HG03469 (cell line): Measurements from ENCODE around the gene SBF2.
"Not testable (repeated sequence)": the region's sequence is repeated elsewhere in the genome, so short reads cannot be mapped to it uniquely, and the experiment has no call there.

Experiments used
- ATAC-seq: cut with Tn5 transposase; IDR thresholded peaks from one replicate; pipeline ENCODE4 v1.9.1; 2021; ENCODE audit warnings: mild to moderate bottlenecking, moderate library complexity, moderate number of reproducible peaks; ENCODE audit not compliant: unreplicated experiment

The SBF2 gene

DNA sequence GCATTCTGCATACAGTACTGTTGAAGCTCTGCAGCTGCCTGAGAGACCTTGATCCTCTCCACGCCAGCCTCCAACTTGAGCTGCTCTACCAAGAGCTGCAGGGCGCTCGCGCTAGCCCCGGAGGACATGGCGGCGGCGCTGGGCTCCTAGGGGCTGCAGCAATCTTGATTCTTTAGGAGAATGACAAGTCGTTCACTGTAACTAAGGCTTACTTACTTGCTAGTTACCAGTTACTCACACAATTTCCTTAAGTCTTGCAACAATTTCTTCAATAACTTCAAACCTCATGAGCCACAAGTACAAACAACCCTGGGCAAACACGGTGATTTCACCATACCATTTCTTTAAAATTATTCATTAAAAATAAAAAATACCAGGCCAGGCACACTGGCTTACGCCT lies 21.9 kb downstream of the SBF2 start:
- no peak for ATAC-seq

DNA sequence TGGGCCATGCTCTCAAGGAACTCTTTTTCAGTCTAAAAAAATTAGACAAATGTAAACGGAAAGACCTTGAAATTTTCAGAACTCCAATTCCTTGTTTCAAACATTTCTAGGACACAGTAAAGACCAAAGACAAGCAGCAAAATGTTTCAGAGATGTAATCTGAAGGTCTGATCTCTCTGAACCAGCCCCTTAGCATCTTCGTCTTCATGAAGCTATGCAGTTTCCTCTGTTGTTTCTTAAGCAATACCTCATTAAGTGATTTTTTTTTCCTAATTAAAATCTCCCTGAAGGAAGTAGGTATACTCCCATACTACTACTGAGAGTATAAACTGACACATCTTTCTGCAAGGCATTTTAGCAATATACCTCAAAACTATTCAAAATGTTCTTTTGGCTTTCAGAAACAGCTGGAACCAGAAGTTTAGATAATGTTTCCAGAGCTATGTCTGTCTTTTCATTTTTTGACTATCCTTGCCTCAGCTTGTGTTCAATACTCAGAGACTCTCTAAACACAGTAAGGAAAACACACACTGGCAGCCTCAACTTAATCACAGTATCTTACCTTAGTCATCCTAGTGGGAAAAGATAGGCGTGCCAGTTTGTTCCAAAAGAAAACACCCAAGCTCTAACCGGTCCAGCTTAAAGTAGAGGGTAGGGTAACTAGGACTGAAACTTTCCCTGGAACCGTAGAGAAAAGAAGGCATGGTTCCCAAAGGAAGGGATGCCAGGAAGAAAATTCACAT lies 25.1 kb downstream of the SBF2 start:
- ATAC-seq = no peak

DNA sequence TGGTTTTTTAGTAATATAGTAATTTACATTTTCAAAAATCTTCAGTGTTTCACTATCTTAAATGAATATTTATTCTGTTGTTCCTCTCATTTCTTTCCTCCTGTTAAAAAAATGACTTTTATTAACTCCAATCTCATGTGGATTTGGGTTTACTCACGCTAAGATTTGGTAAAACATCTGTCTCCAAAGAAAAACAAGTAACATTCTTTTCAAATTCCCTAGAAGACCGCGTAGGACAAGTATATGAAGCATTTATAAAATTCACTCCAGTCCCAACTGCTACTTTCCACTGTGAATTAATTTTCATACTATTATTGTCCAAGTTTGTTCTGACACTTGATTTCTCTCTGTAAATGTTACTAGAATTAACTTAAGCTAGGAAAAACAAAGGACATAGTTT lies 26.2 kb downstream of the SBF2 start:
- ATAC-seq = no peak

GRCh38 chr11:10265936-10266335 lies 28.1 kb downstream of the SBF2 start:
- no peak for ATAC-seq

GRCh38 chr11:10264716-10265115 lies 29.3 kb downstream of the SBF2 start:
- not testable (repeated sequence) for ATAC-seq

- no peak for ATAC-seq
Observed at GRCh38 chr11:10263929-10264328, 30.1 kb downstream of the SBF2 start.

- no peak for ATAC-seq
Observed at GRCh38 chr11:10261821-10262220, 32.2 kb downstream of the SBF2 start.

GRCh38 chr11:10257478-10257877 lies 36.5 kb downstream of the SBF2 start:
- no peak for ATAC-seq

DNA sequence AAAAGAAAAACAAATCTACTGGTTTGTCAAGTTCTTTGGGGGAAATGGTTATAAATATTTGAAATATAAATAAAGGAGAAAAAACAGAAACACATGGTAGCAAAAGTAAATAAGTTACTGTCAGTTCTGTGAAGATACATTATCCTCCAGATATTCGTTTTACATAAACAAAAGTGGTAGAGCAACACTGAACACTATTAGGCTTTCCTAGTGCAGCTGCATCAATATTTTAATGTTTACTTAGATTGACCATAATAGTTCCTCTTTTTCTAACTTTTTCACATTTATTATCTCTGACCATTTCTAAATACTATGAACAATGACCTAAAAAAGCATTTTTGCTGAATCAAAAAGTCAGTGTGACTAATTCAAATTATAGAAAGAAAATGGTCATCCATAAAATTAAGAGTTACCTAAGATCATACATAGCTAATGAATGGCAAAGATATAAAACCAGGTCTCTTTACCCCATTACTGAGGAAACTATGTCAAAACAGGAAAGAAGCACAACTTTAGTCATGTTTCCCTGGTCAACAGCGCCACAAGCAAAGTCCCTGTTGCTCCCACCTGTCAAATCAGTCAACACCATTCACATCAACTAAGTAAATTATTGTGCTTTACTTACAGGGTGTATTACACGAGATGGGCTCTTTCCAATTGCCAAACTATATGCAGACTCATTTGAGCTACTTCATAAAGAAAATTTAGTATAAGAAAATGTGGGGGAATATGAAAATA lies 38.5 kb downstream of the SBF2 start:
- no peak for ATAC-seq

- ATAC-seq = not testable (repeated sequence)
Observed at GRCh38 chr11:10249448-10250131, 44.4 kb downstream of the SBF2 start.

DNA sequence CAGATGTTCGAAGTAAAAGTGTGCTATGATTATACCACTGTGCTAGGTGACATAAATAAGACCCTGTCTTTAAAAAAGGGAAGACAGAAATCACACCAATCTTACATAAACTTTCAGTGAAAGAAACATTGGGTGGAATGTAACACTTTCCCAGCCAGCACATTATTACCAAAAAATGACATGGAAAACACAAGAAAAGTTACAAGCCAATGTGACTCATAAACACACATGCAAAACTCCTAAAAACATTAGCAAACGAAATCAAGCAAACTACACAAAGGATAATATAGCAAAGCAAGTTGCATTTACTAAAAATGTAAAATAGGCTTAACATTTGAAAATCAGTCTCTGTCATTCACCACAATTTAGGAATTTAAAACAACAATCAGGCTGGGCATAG lies 47.0 kb downstream of the SBF2 start:
- ATAC-seq = no peak

DNA sequence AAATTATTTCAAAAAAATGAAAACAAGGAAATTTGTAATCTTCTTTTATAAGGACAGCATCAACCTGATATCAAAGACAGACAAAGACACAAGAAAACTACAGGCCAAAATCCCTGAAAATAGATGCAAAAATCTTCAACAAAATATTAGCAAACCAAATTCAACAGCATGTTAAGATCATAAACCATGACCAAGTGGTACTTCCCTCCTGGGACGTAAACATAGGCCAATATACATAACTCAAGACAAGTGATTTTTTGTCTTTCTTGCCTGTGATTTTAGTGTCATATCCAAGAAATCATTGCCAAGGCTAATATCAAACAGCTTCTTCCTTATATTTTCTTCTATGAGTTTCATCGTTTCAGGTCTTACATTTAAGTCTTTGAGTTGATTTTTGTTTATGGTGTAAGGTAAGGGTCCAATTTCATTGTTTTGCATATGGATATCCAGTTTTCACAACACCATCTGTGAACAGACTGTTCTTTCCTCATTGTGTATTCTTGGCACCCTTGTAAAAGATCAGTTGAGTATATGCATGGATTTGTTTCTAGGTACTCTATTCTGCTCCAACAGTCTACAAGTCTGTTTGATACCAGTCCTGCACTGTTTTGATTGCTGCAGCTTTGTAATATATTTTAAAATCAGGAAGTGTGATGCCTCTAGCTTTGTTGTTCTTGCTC lies 50.0 kb downstream of the SBF2 start:
- ATAC-seq = no peak

- no peak for ATAC-seq
Observed at GRCh38 chr11:10236840-10237239, 57.2 kb downstream of the SBF2 start.

DNA sequence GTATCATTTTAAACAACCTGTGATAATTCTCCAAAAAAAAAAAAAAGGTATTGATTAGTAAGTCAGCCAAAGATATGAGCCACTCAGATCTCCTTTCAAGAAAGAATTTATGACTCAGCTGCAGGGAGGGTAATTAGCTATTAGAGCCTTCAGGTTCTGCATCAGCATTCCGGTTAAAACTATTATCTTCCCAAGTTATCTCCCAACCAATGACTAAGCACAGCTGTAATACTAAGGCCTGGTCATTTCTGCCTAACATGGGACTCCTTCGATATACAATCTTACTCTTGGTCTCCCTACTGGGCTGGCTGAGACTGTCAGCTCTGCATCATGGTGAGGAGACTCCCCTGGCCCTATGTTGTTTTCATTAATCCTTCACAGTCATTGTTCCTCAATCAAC lies 60.4 kb downstream of the SBF2 start:
- no peak for ATAC-seq

GRCh38 chr11:10232756-10233155 lies 61.3 kb downstream of the SBF2 start:
- no peak for ATAC-seq

GRCh38 chr11:10231803-10232202 lies 62.2 kb downstream of the SBF2 start:
- ATAC-seq = not testable (repeated sequence)

DNA sequence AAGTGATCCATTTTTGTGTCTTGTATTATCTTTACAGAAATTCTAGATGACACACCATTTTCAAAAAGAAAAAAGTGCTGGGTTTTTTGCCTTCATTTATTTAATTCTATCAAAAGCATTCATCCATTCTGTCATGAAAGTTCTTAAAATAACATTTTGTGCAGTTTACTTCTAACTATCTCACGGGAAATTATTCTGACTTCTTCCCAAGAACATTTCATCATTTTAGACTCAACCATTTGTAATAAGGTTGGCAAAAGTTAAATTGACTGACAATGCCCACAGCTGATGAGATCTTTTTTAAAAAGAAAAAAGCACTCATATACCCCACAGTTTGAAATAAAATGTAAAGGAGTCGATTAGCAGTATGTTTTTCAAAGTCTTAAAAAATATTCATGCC lies 68.5 kb downstream of the SBF2 start:
- ATAC-seq = no peak

- no peak for ATAC-seq
Observed at GRCh38 chr11:10222399-10222798, 71.6 kb downstream of the SBF2 start.

DNA sequence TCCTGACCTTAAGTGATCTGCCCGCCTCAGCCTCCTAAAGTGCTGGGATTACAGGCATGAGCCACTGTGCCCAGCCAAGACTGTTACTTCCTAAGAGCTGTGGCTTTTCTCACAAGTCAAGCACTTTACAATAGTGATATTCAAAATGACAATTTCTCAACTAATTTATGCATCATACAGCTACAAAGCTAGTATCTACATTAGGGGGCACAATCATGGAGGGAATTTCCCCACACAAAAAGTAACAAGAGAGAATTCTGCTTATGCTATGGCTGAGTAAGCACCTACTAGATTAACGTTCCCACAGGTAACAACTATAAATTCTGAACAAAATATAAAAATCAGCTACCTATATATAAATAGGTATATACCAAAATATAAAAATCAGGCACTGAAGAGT lies 72.7 kb downstream of the SBF2 start:
- no peak for ATAC-seq

DNA sequence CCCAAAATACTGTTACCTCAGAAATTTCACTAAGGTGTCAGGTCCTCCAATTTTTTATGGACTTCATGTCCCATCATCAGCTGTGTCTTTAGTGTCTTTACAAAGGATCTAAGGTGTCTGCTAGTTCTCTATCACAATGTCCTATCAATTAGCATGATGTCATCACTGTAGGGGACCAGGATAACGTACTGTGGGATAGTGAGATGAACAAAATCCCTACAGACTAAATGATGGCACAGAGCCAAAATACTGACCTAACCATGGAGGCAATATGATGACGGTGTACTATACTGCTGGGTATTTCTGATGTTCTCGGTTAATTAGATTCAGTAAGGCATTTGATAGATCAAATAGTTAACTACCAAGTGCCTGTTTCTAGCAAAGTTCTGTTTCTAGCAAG lies 82.5 kb downstream of the SBF2 start:
- ATAC-seq = no peak

DNA sequence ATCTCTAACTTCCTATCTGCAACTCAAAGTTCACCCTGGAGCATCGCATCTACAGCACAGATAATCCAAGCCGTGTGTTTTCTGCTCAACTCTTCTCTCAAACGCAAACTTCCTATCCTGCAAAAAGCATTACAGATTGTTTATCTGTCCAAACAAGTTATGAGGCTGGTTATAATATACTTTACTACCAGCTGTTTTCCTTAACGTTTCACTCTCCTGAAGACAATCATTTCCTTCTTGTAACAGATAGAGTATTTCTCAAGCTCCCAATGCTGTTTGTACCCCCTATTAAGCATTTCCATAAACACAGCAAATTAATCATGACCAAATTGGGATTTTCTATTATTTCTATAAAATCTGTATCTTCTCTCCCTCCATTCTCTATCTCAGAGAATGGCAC lies 84.7 kb downstream of the SBF2 start:
- no peak for ATAC-seq
